Measurements from ENCODE around the gene NECAB3.

The NECAB3 gene

GRCh38 chr20:33713865-33714367, 39.7 kb upstream of the NECAB3 start:
- Mint-ChIP-seq H3K36me3 (ENCODE audit: low read depth) (no peaks in the 10 kb centered on the region), H3K4me1 (no peaks in the 10 kb centered on the region), H3K9me3 (no peaks in the 10 kb centered on the region), H3K27me3 (ENCODE audit: low read depth, poor library complexity) (peaks cover 4% of the 10 kb centered on the region), H3K4me3 (no peak overlapping the region), H3K27ac (no peak overlapping the region)
- TF ChIP-seq CTCF (IDR thresholded peaks at IDR 0.05) = no peak
- DNase-seq = no peak

GRCh38 chr20:33711446-33711738, 37.2 kb upstream of the NECAB3 start:
- H3K4me1 Mint-ChIP-seq = no peaks in the 10 kb centered on the region
- no peak for TF ChIP-seq CTCF (IDR thresholded peaks at IDR 0.05)
- H3K9me3 Mint-ChIP-seq = no peaks in the 10 kb centered on the region
- peaks cover 4% of the 10 kb centered on the region for H3K27me3 Mint-ChIP-seq (ENCODE audit: low read depth, poor library complexity)
- H3K36me3 Mint-ChIP-seq (ENCODE audit: low read depth) = no peaks in the 10 kb centered on the region
- DNase-seq = no peak
- no peak overlapping the region for H3K4me3 Mint-ChIP-seq
- H3K27ac Mint-ChIP-seq = peak overlapping the region; percentile 47

GRCh38 chr20:33710681-33711445, 36.6 kb upstream of the NECAB3 start:
- Mint-ChIP-seq H3K27me3 (ENCODE audit: low read depth, poor library complexity) (peaks cover 4% of the 10 kb centered on the region), H3K27ac (no peak overlapping the region), H3K4me1 (no peaks in the 10 kb centered on the region), H3K9me3 (no peaks in the 10 kb centered on the region), H3K4me3 (no peak overlapping the region), H3K36me3 (ENCODE audit: low read depth) (no peaks in the 10 kb centered on the region)
- no peak for TF ChIP-seq CTCF (IDR thresholded peaks at IDR 0.05)
- DNase-seq = no peak

- Mint-ChIP-seq H3K9me3 (no peaks in the 10 kb centered on the region), H3K4me3 (no peak overlapping the region), H3K27ac (no peak overlapping the region), H3K4me1 (no peaks in the 10 kb centered on the region), H3K36me3 (ENCODE audit: low read depth) (no peaks in the 10 kb centered on the region), H3K27me3 (ENCODE audit: low read depth, poor library complexity) (peaks cover 4% of the 10 kb centered on the region)
- DNase-seq = no peak
- TF ChIP-seq CTCF (IDR thresholded peaks at IDR 0.05) = no peak
These were observed 35.8 kb upstream of the NECAB3 start for GRCh38 chr20:33709905-33710541.

- H3K9me3 Mint-ChIP-seq = peaks cover 2% of the 10 kb centered on the region
- no peaks in the 10 kb centered on the region for H3K36me3 Mint-ChIP-seq (ENCODE audit: low read depth)
These were observed 35.2 kb upstream of the NECAB3 start for GRCh38 chr20:33709398-33709797.

More at GRCh38 chr20:33709398-33709797, 35.2 kb upstream of the NECAB3 start:
- DNase-seq = no peak
- no peak overlapping the region for H3K4me3 Mint-ChIP-seq
- H3K27me3 Mint-ChIP-seq (ENCODE audit: low read depth, poor library complexity) = peaks cover 3% of the 10 kb centered on the region
- H3K4me1 Mint-ChIP-seq = no peaks in the 10 kb centered on the region
- H3K27ac Mint-ChIP-seq = no peak overlapping the region
- TF ChIP-seq CTCF (IDR thresholded peaks at IDR 0.05) = no peak
